DOHH2 (cell line): ENCODE data around the gene CLTC.

Source experiments
- EZH2phosphoT487 ChIP-seq: fragments of 200-600 bp; sonication (generic); IDR thresholded peaks from 2 replicates; pipeline ENCODE4 v1.6.1; 2017; ENCODE audit warnings: borderline replicate concordance, mild to moderate bottlenecking, antibody characterized with exemption, low read length, moderate library complexity, mixed read lengths
- TF ChIP-seq, protein P1 (sequence below): fragments of 200-600 bp; sonication (generic); IDR thresholded peaks from one replicate; pipeline ENCODE4 v1.5.1; 2014; ENCODE audit warnings: antibody characterized with exemption, mild to moderate bottlenecking, low read depth, low read length; ENCODE audit not compliant: poor library complexity, severe bottlenecking

DNA sequence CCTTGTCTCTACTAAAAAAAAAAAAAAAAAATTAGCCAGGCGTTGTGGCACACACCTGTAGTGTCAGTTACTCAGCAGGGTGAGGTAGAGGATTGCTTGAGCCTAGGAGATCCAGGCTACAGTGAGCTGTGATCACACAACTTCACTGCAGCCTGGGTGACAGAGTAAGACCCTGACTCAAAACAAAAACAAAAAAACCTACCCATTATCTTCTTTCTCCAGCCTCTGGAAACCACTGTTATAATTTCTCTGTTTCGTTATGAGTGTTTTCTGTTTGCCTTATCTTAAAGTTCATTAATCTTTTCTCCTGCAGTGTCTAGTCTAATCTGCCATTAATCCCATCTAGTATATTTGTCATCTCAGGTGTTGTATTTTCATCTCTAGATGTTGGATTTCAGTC is 18.6 kb upstream of the CLTC start:
- TF ChIP-seq, protein P1, sequence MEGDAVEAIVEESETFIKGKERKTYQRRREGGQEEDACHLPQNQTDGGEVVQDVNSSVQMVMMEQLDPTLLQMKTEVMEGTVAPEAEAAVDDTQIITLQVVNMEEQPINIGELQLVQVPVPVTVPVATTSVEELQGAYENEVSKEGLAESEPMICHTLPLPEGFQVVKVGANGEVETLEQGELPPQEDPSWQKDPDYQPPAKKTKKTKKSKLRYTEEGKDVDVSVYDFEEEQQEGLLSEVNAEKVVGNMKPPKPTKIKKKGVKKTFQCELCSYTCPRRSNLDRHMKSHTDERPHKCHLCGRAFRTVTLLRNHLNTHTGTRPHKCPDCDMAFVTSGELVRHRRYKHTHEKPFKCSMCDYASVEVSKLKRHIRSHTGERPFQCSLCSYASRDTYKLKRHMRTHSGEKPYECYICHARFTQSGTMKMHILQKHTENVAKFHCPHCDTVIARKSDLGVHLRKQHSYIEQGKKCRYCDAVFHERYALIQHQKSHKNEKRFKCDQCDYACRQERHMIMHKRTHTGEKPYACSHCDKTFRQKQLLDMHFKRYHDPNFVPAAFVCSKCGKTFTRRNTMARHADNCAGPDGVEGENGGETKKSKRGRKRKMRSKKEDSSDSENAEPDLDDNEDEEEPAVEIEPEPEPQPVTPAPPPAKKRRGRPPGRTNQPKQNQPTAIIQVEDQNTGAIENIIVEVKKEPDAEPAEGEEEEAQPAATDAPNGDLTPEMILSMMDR, result no peak
- no peak for TF ChIP-seq EZH2phosphoT487
